ENCODE results near the gene EPHA4. TPM values are rescaled to one million over a fixed set of nuclear protein-coding genes. Genes with fewer than 3 reads are reported as not detected.

The EPHA4 gene
- total RNA-seq (23.5 TPM), polyA plus RNA-seq (10 to 100 TPM in 3 of 4 donors, 1 to 10 TPM in 1; 7.1 to 17.3 (median 12.0) TPM)

DNA sequence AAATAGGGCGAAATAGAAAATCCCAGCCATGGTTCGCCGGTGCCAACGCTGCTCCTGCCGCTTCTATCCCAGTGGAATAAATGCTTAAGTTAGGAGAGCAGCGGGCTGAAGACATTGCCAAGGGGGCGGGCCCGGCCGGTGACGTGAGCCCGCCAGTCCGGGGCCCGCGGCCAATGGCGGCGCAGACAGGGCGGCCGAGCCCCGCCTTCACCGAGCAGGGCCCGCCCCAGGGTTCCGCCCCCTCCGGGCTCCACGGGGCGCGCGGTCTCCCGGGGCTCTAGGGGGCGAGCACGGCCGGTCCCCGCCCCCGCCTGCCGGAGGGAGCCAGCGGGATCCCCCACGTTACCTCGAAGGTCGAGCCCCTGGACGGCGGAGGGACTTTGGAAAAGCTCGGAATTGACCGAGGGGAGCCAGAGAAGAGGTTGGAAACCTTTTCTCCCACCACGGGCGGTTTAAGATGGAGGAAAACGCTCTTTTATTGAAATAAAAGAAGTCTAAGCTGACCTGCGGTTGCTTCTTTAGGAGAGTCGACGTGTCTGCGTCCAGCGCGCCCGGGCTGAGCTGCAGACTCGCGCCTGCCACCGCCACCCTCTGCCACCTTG, at the start of gene EPHA4:
Gene EPHA4 (minus strand): TSS at position 86 of the 602 bp plus-strand sequence. CDS start 56 bp downstream, at position 30.
- Histone ChIP-seq H3K4me3 (ENCODE audit: low read depth, low read length) (peak within 1 kb of the TSS; percentile 93), H3K4me1 (ENCODE audit: control insufficient read depth, insufficient read depth, low read length, poor library complexity, severe bottlenecking) (peaks cover 39% of the 10 kb centered on the region), H3K9me3 (ENCODE audit: control insufficient read depth in 2 of 2, low read length in 2 of 2) (no peaks in the 10 kb centered on the region), H3K36me3 (ENCODE audit: control insufficient read depth, insufficient read depth, low read length) (no peaks in the 10 kb centered on the region), H3K27ac (ENCODE audit: insufficient read depth, low read length, poor library complexity, severe bottlenecking) (no peak within 1 kb of the TSS), H3K27me3 (ENCODE audit: control insufficient read depth, insufficient read depth, low read length) (peaks cover 24% of the 10 kb centered on the region)
- Mint-ChIP-seq H3K36me3 (peaks cover 5% of the 10 kb centered on the region), H3K27me3 (peaks cover 62% of the 10 kb centered on the region), H3K27ac (peak within 1 kb of the TSS; percentile 86 to 94 (median 92)), H3K4me1 (peaks cover 0 to 46% (median 25%) of the 10 kb centered on the region in 4 donors), H3K4me3 (peak within 1 kb of the TSS; percentile 93 to 98 (median 94)), H3K9me3 (no peaks in the 10 kb centered on the region)
- DNase-seq (peak; percentile 78 to 88 (median 80)), ATAC-seq (ENCODE audit: low read depth in 2 of 2) (peak; percentile 90 to 91)

DNA sequence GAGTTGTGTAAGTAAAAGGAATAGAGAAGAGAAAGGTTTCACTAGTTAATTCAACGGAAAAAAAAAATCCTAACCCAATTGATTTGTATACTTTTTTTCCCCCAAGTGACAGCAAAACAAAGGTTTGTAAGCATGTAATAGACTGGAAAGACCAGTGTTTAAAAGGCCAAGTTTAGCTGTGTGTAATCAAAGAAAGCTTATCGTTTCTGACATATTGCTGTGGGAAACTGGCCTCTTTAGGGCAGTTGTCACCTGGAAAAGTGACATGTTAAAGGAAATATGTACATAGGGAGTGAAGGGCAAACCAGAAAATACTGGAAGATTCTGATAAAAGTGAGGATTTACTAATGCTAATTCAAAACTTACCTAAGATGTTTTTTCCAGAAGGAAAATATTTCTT, 45.9 kb upstream of the EPHA4 start:
- Mint-ChIP-seq H3K27me3 (no peaks in the 10 kb centered on the region), H3K4me1 (no peaks in the 10 kb centered on the region), H3K9me3 (peaks cover 0 to 1% (median 0%) of the 10 kb centered on the region in 7 donors), H3K36me3 (no peaks in the 10 kb centered on the region), H3K27ac (no peak overlapping the region), H3K4me3 (no peak overlapping the region)
- H3K9me3 ChIP-seq (ENCODE audit: control insufficient read depth in 2 of 2, low read length in 2 of 2) = no peaks in the 10 kb centered on the region
- no peaks in the 10 kb centered on the region for H3K27me3 ChIP-seq (ENCODE audit: control insufficient read depth, insufficient read depth, low read length)
- no peaks in the 10 kb centered on the region for H3K36me3 ChIP-seq (ENCODE audit: control insufficient read depth, insufficient read depth, low read length)
- no peaks in the 10 kb centered on the region for H3K4me1 ChIP-seq (ENCODE audit: control insufficient read depth, insufficient read depth, low read length, poor library complexity, severe bottlenecking)
- H3K4me3 ChIP-seq (ENCODE audit: low read depth, low read length) = no peak overlapping the region
- ATAC-seq (ENCODE audit: low read depth in 2 of 2) = no peak
- DNase-seq = no peak
- no peak overlapping the region for H3K27ac ChIP-seq (ENCODE audit: insufficient read depth, low read length, poor library complexity, severe bottlenecking)

DNA sequence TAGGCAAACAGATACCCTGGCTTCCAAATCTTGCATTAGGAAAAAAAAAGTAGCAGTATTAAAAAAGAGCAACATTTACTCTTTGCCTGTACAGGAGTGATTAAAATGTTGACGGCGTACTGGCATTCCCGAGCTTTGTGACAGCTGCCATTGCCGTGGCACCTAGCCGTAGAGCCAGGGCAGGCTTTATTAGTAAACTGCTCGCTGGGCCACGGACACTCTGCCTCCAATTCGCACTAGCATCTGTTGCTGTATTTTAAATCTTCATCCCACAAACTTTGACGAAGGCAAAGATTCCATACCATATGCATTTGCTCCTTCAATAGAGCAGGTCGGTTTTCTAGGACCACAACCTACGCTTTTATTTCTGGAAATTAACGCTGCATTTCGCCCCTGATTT, 44.5 kb upstream of the EPHA4 start:
- Mint-ChIP-seq H3K36me3 (no peaks in the 10 kb centered on the region), H3K27me3 (no peaks in the 10 kb centered on the region), H3K4me3 (no peak overlapping the region), H3K27ac (no peak overlapping the region), H3K9me3 (peaks cover 0 to 1% (median 0%) of the 10 kb centered on the region in 7 donors), H3K4me1 (no peaks in the 10 kb centered on the region)
- no peaks in the 10 kb centered on the region for H3K9me3 ChIP-seq (ENCODE audit: control insufficient read depth in 2 of 2, low read length in 2 of 2)
- H3K4me3 ChIP-seq (ENCODE audit: low read depth, low read length) = no peak overlapping the region
- H3K36me3 ChIP-seq (ENCODE audit: control insufficient read depth, insufficient read depth, low read length) = no peaks in the 10 kb centered on the region
- DNase-seq (no peak), ATAC-seq (ENCODE audit: low read depth in 2 of 2) (no peak)
- H3K27me3 ChIP-seq (ENCODE audit: control insufficient read depth, insufficient read depth, low read length) = no peaks in the 10 kb centered on the region
- no peak overlapping the region for H3K27ac ChIP-seq (ENCODE audit: insufficient read depth, low read length, poor library complexity, severe bottlenecking)
- no peaks in the 10 kb centered on the region for H3K4me1 ChIP-seq (ENCODE audit: control insufficient read depth, insufficient read depth, low read length, poor library complexity, severe bottlenecking)

DNA sequence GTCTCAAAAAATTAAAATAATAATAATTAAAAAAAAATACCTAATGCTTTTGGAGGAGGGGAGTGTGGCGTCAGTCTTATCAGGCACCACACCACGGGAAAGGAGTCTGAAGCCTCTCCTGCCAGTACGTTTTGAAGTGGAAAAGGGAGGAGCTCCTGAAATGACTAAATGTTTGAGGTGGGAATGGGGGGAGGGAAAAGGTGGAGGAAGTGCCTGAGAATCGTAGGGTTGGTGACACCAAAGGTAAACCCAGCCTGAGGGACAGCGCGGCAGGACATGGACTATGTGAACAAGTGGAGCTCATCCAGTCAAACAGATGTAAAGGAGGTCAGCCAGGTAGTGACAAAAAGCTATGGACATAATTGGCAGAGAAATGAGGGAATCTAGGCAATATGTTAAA, 42.2 kb upstream of the EPHA4 start:
- Mint-ChIP-seq H3K9me3 (peaks cover 0 to 1% (median 0%) of the 10 kb centered on the region in 7 donors), H3K4me3 (no peak overlapping the region), H3K27me3 (no peaks in the 10 kb centered on the region), H3K27ac (no peak overlapping the region), H3K4me1 (no peaks in the 10 kb centered on the region), H3K36me3 (no peaks in the 10 kb centered on the region)
- Histone ChIP-seq H3K27ac (ENCODE audit: insufficient read depth, low read length, poor library complexity, severe bottlenecking) (no peak overlapping the region), H3K4me3 (ENCODE audit: low read depth, low read length) (no peak overlapping the region), H3K4me1 (ENCODE audit: control insufficient read depth, insufficient read depth, low read length, poor library complexity, severe bottlenecking) (no peaks in the 10 kb centered on the region), H3K27me3 (ENCODE audit: control insufficient read depth, insufficient read depth, low read length) (no peaks in the 10 kb centered on the region), H3K9me3 (ENCODE audit: control insufficient read depth in 2 of 2, low read length in 2 of 2) (no peaks in the 10 kb centered on the region), H3K36me3 (ENCODE audit: control insufficient read depth, insufficient read depth, low read length) (no peaks in the 10 kb centered on the region)
- ATAC-seq (ENCODE audit: low read depth in 2 of 2) (no peak), DNase-seq (no peak)

DNA sequence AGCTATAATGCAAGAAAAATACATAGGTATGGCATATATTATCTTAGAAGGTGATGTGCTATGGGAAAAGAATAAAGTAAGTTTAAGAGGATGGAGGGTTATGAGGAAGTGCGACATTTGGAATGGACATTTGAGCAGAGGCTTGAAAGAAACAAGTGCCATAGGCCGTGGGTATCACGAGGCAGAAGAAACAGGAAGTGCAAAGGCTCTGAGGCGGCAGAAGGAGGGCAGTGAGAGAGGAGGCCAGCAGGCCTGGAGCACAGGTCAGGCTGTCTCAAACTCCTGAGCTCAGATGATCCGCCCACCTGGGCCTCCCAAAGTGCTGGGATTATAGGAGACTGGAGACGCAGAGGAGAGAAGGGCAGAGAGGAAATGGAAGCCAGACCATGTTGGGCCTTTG, 40.7 kb upstream of the EPHA4 start:
- no peak for ATAC-seq (ENCODE audit: low read depth in 2 of 2)
- no peak overlapping the region for H3K4me3 Mint-ChIP-seq

DNA sequence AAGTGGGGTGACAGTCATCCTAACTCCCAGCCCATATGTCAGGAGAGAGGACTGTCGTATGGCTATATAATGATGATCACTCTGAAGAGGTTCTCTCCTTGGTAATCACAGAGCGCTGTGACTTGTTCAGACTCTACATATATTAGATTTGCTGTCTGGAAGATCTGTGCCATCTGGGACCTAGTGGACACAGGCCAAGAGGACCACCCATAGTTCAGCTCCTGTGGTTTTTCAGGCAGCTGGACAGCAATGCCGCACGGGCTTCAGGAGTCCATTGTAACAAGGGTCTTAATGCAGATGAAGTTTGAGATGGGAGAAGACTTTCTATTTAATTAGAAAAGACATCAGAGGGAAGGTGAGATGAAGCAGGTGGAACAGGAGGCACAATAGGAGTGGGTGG, 40.1 kb upstream of the EPHA4 start:
- Mint-ChIP-seq H3K4me3 (no peak overlapping the region), H3K4me1 (no peaks in the 10 kb centered on the region), H3K9me3 (no peaks in the 10 kb centered on the region), H3K36me3 (no peaks in the 10 kb centered on the region), H3K27me3 (no peaks in the 10 kb centered on the region), H3K27ac (no peak overlapping the region)
- Histone ChIP-seq H3K4me3 (ENCODE audit: low read depth, low read length) (no peak overlapping the region), H3K4me1 (ENCODE audit: control insufficient read depth, insufficient read depth, low read length, poor library complexity, severe bottlenecking) (no peaks in the 10 kb centered on the region), H3K27me3 (ENCODE audit: control insufficient read depth, insufficient read depth, low read length) (no peaks in the 10 kb centered on the region), H3K9me3 (ENCODE audit: control insufficient read depth in 2 of 2, low read length in 2 of 2) (no peaks in the 10 kb centered on the region), H3K36me3 (ENCODE audit: control insufficient read depth, insufficient read depth, low read length) (no peaks in the 10 kb centered on the region), H3K27ac (ENCODE audit: insufficient read depth, low read length, poor library complexity, severe bottlenecking) (no peak overlapping the region)
- DNase-seq = no peak
- ATAC-seq (ENCODE audit: low read depth in 2 of 2) = no peak

More for the DNA sequence above, 40.7 kb upstream of the EPHA4 start:
- H3K4me1 Mint-ChIP-seq = no peaks in the 10 kb centered on the region
- Histone ChIP-seq H3K27ac (ENCODE audit: insufficient read depth, low read length, poor library complexity, severe bottlenecking) (no peak overlapping the region), H3K4me3 (ENCODE audit: low read depth, low read length) (no peak overlapping the region), H3K27me3 (ENCODE audit: control insufficient read depth, insufficient read depth, low read length) (no peaks in the 10 kb centered on the region), H3K4me1 (ENCODE audit: control insufficient read depth, insufficient read depth, low read length, poor library complexity, severe bottlenecking) (no peaks in the 10 kb centered on the region), H3K9me3 (ENCODE audit: control insufficient read depth in 2 of 2, low read length in 2 of 2) (no peaks in the 10 kb centered on the region), H3K36me3 (ENCODE audit: control insufficient read depth, insufficient read depth, low read length) (no peaks in the 10 kb centered on the region)
- H3K36me3 Mint-ChIP-seq = no peaks in the 10 kb centered on the region
- no peaks in the 10 kb centered on the region for H3K9me3 Mint-ChIP-seq
- H3K27me3 Mint-ChIP-seq = no peaks in the 10 kb centered on the region
- no peak overlapping the region for H3K27ac Mint-ChIP-seq
- no peak for DNase-seq

DNA sequence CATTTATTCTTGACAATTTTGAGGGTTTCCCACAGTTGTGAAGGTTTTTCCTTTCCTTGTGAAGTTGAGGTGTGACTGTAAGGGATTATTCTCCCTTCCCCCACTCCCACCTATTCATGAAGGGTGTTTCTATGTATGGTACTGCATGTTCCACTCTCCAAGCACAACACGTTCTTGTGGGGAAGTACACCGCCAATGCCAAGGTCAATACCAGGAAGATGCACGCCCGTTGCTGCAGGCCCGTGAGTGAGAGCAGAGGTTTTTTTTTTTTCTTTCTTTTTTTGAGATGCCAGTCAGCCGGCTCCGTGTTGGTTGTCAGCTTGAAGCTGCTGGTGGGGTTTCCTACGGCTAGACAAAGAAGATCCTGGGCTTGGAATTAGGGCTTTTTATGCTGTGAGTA, 38.6 kb upstream of the EPHA4 start:
- H3K27ac Mint-ChIP-seq = no peak overlapping the region
- no peaks in the 10 kb centered on the region for H3K36me3 ChIP-seq (ENCODE audit: control insufficient read depth, insufficient read depth, low read length)
- no peak for DNase-seq
- no peak for ATAC-seq (ENCODE audit: low read depth in 2 of 2)
- no peaks in the 10 kb centered on the region for H3K9me3 ChIP-seq (ENCODE audit: control insufficient read depth in 2 of 2, low read length in 2 of 2)
- H3K27ac ChIP-seq (ENCODE audit: insufficient read depth, low read length, poor library complexity, severe bottlenecking) = no peak overlapping the region
- no peak overlapping the region for H3K4me3 ChIP-seq (ENCODE audit: low read depth, low read length)
- H3K4me1 ChIP-seq (ENCODE audit: control insufficient read depth, insufficient read depth, low read length, poor library complexity, severe bottlenecking) = no peaks in the 10 kb centered on the region
- no peaks in the 10 kb centered on the region for H3K36me3 Mint-ChIP-seq
- H3K27me3 Mint-ChIP-seq = peaks cover 3% of the 10 kb centered on the region
- no peaks in the 10 kb centered on the region for H3K9me3 Mint-ChIP-seq
- H3K4me3 Mint-ChIP-seq = no peak overlapping the region
- no peaks in the 10 kb centered on the region for H3K4me1 Mint-ChIP-seq
- no peaks in the 10 kb centered on the region for H3K27me3 ChIP-seq (ENCODE audit: control insufficient read depth, insufficient read depth, low read length)

DNA sequence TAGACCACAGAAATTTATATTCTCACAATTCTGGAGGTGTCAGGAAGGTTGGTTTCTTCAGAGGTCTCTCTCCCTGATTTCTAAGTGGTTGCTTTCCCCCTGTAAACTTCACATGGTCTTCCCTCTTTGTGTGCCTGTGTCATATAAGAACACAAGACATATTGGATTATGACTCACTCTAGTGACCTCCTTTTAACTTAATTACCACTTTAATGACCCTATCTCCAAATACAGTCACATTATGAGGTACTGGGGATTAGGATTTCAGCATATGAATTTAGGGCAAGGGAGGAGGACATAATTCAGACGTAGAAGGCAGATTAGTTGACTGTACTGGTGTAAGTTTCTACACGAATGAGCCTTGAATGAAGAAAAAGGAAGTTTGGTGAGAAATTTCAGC, 38.2 kb upstream of the EPHA4 start:
- Histone ChIP-seq H3K4me3 (ENCODE audit: low read depth, low read length) (no peak overlapping the region), H3K4me1 (ENCODE audit: control insufficient read depth, insufficient read depth, low read length, poor library complexity, severe bottlenecking) (no peaks in the 10 kb centered on the region), H3K36me3 (ENCODE audit: control insufficient read depth, insufficient read depth, low read length) (no peaks in the 10 kb centered on the region), H3K27me3 (ENCODE audit: control insufficient read depth, insufficient read depth, low read length) (no peaks in the 10 kb centered on the region), H3K27ac (ENCODE audit: insufficient read depth, low read length, poor library complexity, severe bottlenecking) (no peak overlapping the region), H3K9me3 (ENCODE audit: control insufficient read depth in 2 of 2, low read length in 2 of 2) (no peaks in the 10 kb centered on the region)
- no peak for ATAC-seq (ENCODE audit: low read depth in 2 of 2)
- Mint-ChIP-seq H3K4me1 (no peaks in the 10 kb centered on the region), H3K4me3 (no peak overlapping the region), H3K9me3 (no peaks in the 10 kb centered on the region), H3K27ac (peak overlapping the region in 1 of 3 donors; percentile 60), H3K36me3 (no peaks in the 10 kb centered on the region), H3K27me3 (peaks cover 4% of the 10 kb centered on the region)
- DNase-seq = no peak
